Calu3 (cell line): ENCODE measurements around the gene GLIS1. TPM values are rescaled to one million over a fixed set of nuclear protein-coding genes. Genes with fewer than 3 reads are reported as not detected.

Experiments used
- BruUV-seq: library from RNA; stranded (reverse); fragments of 400-500 nt; replicated peaks from 2 replicates; lab custom pipeline; 2021; lab: Mats Ljungman, UMichigan
- CTCF ChIA-PET: fragments of 300-600 bp; sonication (Branson Sonifier 250); formaldehyde crosslinking; loops from one replicate; lab custom pipeline; 2022; ENCODE audit warnings: antibody characterized with exemption; lab: Charles Lee
- DNase-seq: peaks from one replicate; pipeline ENCODE4 v3.0.0; 2022
- H3K27ac Mint-ChIP-seq: one replicate; pipeline ENCODE4 v1.8.0; 2022; ENCODE audit warnings: mixed read lengths; ENCODE audit not compliant: unreplicated experiment
- H3K27me3 Mint-ChIP-seq: one replicate; pipeline ENCODE4 v1.8.0; 2022; ENCODE audit warnings: mixed read lengths; ENCODE audit not compliant: unreplicated experiment
- H3K36me3 Mint-ChIP-seq: one replicate; pipeline ENCODE4 v1.8.0; 2022; ENCODE audit warnings: mild to moderate bottlenecking, moderate library complexity, mixed read lengths; ENCODE audit not compliant: insufficient read depth, unreplicated experiment
- H3K4me1 Mint-ChIP-seq: one replicate; pipeline ENCODE4 v1.8.0; 2022; ENCODE audit warnings: mild to moderate bottlenecking, low read depth, mixed read lengths; ENCODE audit not compliant: unreplicated experiment
- H3K4me3 Mint-ChIP-seq: one replicate; pipeline ENCODE4 v1.8.0; 2022; ENCODE audit warnings: mild to moderate bottlenecking, low read depth, moderate library complexity, mixed read lengths; ENCODE audit not compliant: unreplicated experiment
- H3K9me3 Mint-ChIP-seq: one replicate; pipeline ENCODE4 v1.8.0; 2022; ENCODE audit warnings: low read depth, mixed read lengths; ENCODE audit not compliant: unreplicated experiment
- CTCF ChIP-seq: fragments of 200-600 bp; IDR thresholded peaks from one replicate; pipeline ENCODE4 v1.8.0; 2022; ENCODE audit warnings: antibody characterized with exemption; ENCODE audit not compliant: unreplicated experiment
- intact Hi-C: fragments of 100-400 bp; cut with micrococcal nuclease; formaldehyde crosslinking; loops from one replicate; pipeline ENCODE4 v1.10.0; 2022; ENCODE audit not compliant: unreplicated experiment
- total RNA-seq: library from RNA; stranded (reverse); gene quantifications from 2 replicates; pipeline ENCODE4 v1.2.3, GENCODE V29; 2022

The GLIS1 gene
- total RNA-seq, 1 experiment from 2014 or later = not detected

- no peak for TF ChIP-seq CTCF
- H3K4me3 Mint-ChIP-seq = no peak overlapping the region
- peaks cover 5% of the 10 kb centered on the region for H3K36me3 Mint-ChIP-seq
- peaks cover 100% of the 10 kb centered on the region for H3K27me3 Mint-ChIP-seq
- peaks cover 15% of the 10 kb centered on the region for H3K4me1 Mint-ChIP-seq
- no peaks in the 10 kb centered on the region for H3K9me3 Mint-ChIP-seq
- BruUV-seq = no TSS peak
- CTCF ChIA-PET = no interaction called here
- no peak for DNase-seq
- no peak overlapping the region for H3K27ac Mint-ChIP-seq
- intact Hi-C loops = no loop called here
Measured at GRCh38 chr1:53678938-53679825, 59.8 kb downstream of the GLIS1 start.

GRCh38 chr1:53678507-53678906 is 60.5 kb downstream of the GLIS1 start:
- Mint-ChIP-seq H3K9me3 (no peaks in the 10 kb centered on the region), H3K27me3 (peaks cover 98% of the 10 kb centered on the region), H3K36me3 (peaks cover 5% of the 10 kb centered on the region), H3K4me3 (no peak overlapping the region), H3K27ac (no peak overlapping the region), H3K4me1 (peaks cover 15% of the 10 kb centered on the region)
- DNase-seq = no peak
- CTCF ChIA-PET = no interaction called here
- TF ChIP-seq CTCF = no peak
- intact Hi-C loops = no loop called here
- no TSS peak for BruUV-seq

- no peak for DNase-seq
- CTCF ChIA-PET = no interaction called here
- Mint-ChIP-seq H3K36me3 (peaks cover 5% of the 10 kb centered on the region), H3K9me3 (no peaks in the 10 kb centered on the region), H3K27me3 (peaks cover 98% of the 10 kb centered on the region), H3K4me3 (no peak overlapping the region), H3K4me1 (peaks cover 15% of the 10 kb centered on the region), H3K27ac (no peak overlapping the region)
- intact Hi-C loops = no loop called here
- TF ChIP-seq CTCF = no peak
- BruUV-seq = no TSS peak
Measured at GRCh38 chr1:53678046-53678445, 60.9 kb downstream of the GLIS1 start.

GRCh38 chr1:53677486-53677885 is 61.5 kb downstream of the GLIS1 start:
- no TSS peak for BruUV-seq
- H3K27me3 Mint-ChIP-seq = peaks cover 98% of the 10 kb centered on the region
- H3K4me3 Mint-ChIP-seq = no peak overlapping the region
- intact Hi-C loops = no loop called here
- TF ChIP-seq CTCF = no peak
- H3K27ac Mint-ChIP-seq = no peak overlapping the region
- no peaks in the 10 kb centered on the region for H3K9me3 Mint-ChIP-seq
- H3K36me3 Mint-ChIP-seq = peaks cover 5% of the 10 kb centered on the region
- H3K4me1 Mint-ChIP-seq = peaks cover 9% of the 10 kb centered on the region
- DNase-seq = no peak
- CTCF ChIA-PET = no interaction called here
